GM12878 (cell line): Measurements from ENCODE around the gene TTC33. TPM values are rescaled to one million over a fixed set of nuclear protein-coding genes. Genes with fewer than 3 reads are reported as not detected.

ENCODE experiments used
- ATAC-seq: fragments of 200-7000 bp; cut with Tn5 transposase; 3 replicates; pipeline ENCODE4 v1.9.1; 2020; ENCODE audit warnings: mild to moderate bottlenecking, moderate library complexity
- BruUV-seq: library from RNA; stranded (reverse); fragments of 400-500 nt; replicated peaks from 2 replicates; lab custom pipeline; 2021; lab: Mats Ljungman, UMichigan
- CTCF ChIA-PET: fragments of 300-600 bp; sonication (Branson Sonifier 250); formaldehyde crosslinking; extraction: SDS; loops from one replicate; lab custom pipeline; 2021; ENCODE audit warnings: inconsistent platforms; lab: Yijun Ruan, JAX
- POLR2A ChIA-PET: fragments of 350-600 bp; formaldehyde crosslinking; extraction: SDS; loops from one replicate; lab custom pipeline; 2021; ENCODE audit warnings: inconsistent platforms; lab: Charles Lee
- RAD21 ChIA-PET: fragments of 300-600 bp; sonication (Branson Sonifier 250); formaldehyde crosslinking; loops from one replicate; lab custom pipeline; 2023; ENCODE audit warnings: antibody characterized with exemption; ENCODE audit not compliant: unreplicated experiment; lab: Charles Lee
- SMC1A ChIA-PET: fragments of 300-600 bp; sonication (Branson Sonifier 250); formaldehyde crosslinking; loops from one replicate; lab custom pipeline; 2023; ENCODE audit not compliant: unreplicated experiment, uncharacterized antibody; lab: Charles Lee
- DNase-seq: peaks from one replicate; pipeline ENCODE4 v3.0.0-alpha.2; 2011; ENCODE audit warnings: low read depth, low spot score
- FAIRE-seq: peaks from 3 replicates; lab custom pipeline; 2011; peaks lifted over from hg19 to GRCh38; lab: Jason Lieb, UNC
- H2AFZ ChIP-seq: 2 replicates; pipeline ENCODE4 v1.6.0; 2011; ENCODE audit warnings: low read depth, low read length, control low read depth; ENCODE audit not compliant: control insufficient read depth
- H3K27ac ChIP-seq: 2 replicates; pipeline ENCODE4 v1.5.1; 2011; ENCODE audit warnings: control low read depth; ENCODE audit not compliant: control insufficient read depth, insufficient read depth
- H3K27me3 ChIP-seq, 2 experiments: replicated peaks in 1 of 2; 2 replicates each; pipeline versions ENCODE4 v1.6.0 to v1.6.1; 2011; ENCODE audit warnings: low read length in 1 of 2; ENCODE audit not compliant: control insufficient read depth in 2 of 2, insufficient read depth in 2 of 2
- H3K36me3 ChIP-seq, 2 experiments: 2 replicates each; pipeline ENCODE4 v1.5.1; 2011; ENCODE audit warnings: low read length in 1 of 2; ENCODE audit not compliant: control insufficient read depth in 2 of 2, insufficient read depth in 2 of 2
- H3K4me1 ChIP-seq: 2 replicates; pipeline ENCODE4 v1.6.1; 2011; ENCODE audit warnings: mild to moderate bottlenecking, low read length, moderate library complexity, mixed read lengths; ENCODE audit not compliant: control insufficient read depth, insufficient read depth
- H3K4me2 ChIP-seq: 2 replicates; pipeline ENCODE4 v1.6.0; 2011; ENCODE audit warnings: control low read depth; ENCODE audit not compliant: control insufficient read depth, insufficient read depth
- H3K4me3 ChIP-seq: fragments of 200-600 bp; sonication (generic); 2 replicates; pipeline ENCODE4 v1.5.1; 2016
- H3K79me2 ChIP-seq: 2 replicates; pipeline ENCODE4 v1.6.0; 2011; ENCODE audit warnings: low read length; ENCODE audit not compliant: control insufficient read depth, insufficient read depth
- H3K9ac ChIP-seq: 2 replicates; pipeline ENCODE4 v1.8.0; 2011; ENCODE audit warnings: low read length, control low read depth, mixed read lengths; ENCODE audit not compliant: control insufficient read depth, insufficient read depth
- H3K9me3 ChIP-seq: replicated peaks from 3 replicates; pipeline ENCODE4 v1.5.1; 2011; ENCODE audit warnings: mild to moderate bottlenecking, low read length; ENCODE audit not compliant: control insufficient read depth, insufficient read depth
- H4K20me1 ChIP-seq: 2 replicates; pipeline ENCODE4 v1.6.0; 2011; ENCODE audit not compliant: control insufficient read depth, insufficient read depth
- MYB ChIP-seq: fragments of 150-350 bp; IDR thresholded peaks from 2 replicates; pipeline ENCODE4 v1.6.1; 2014; ENCODE audit warnings: mild to moderate bottlenecking, low read depth, low read length, borderline replicate concordance
- MYC ChIP-seq: IDR thresholded peaks from 2 replicates; pipeline ENCODE4 v1.6.1; 2011; ENCODE audit warnings: mild to moderate bottlenecking, low read length, moderate library complexity, inconsistent platforms; ENCODE audit not compliant: insufficient read depth, insufficient replicate concordance, insufficient read length, severe bottlenecking
- NFIC ChIP-seq: IDR thresholded peaks from 2 replicates; pipeline ENCODE4 v1.6.1; 2012; ENCODE audit warnings: low read depth, mild to moderate bottlenecking, inconsistent platforms, low read length, moderate library complexity
- TCF12 ChIP-seq: IDR thresholded peaks from 2 replicates; pipeline ENCODE4 v1.6.1; 2011; ENCODE audit warnings: low read depth, mild to moderate bottlenecking, low read length
- YBX1 ChIP-seq: fragments of 450-650 bp; IDR thresholded peaks from 2 replicates; pipeline ENCODE4 v1.6.1; 2016; ENCODE audit warnings: antibody characterized with exemption
- YY1 ChIP-seq: IDR thresholded peaks from 2 replicates; pipeline ENCODE4 v1.6.1; 2011; ENCODE audit warnings: low read depth, mild to moderate bottlenecking, low read length
- WGBS: methylation state at CpG from one replicate; pipeline ENCODE4 v1.1.6; 2016; ENCODE audit warnings: low lambda C conversion rate; ENCODE audit not compliant: insufficient replicate concordance, insufficient coverage; ENCODE audit errors: missing lambda C conversion rate; 5-methylcytosine and 5-hydroxymethylcytosine counted together
- in situ Hi-C: fragments of 300-500 bp; cut with MboI; formaldehyde crosslinking; loops from 9 replicates; pipeline ENCODE4 v1.14.3; 2018; ENCODE audit warnings: mixed read lengths
- intact Hi-C: fragments of 100-400 bp; cut with micrococcal nuclease; formaldehyde crosslinking; loops from one replicate; pipeline ENCODE4 v1.14.2; 2022; ENCODE audit not compliant: unreplicated experiment
- polyA plus RNA-seq, 11 experiments: library from polyadenylated mRNA; depleted of rRNA in 4 of 11; unstranded in 6 of 11; stranded (reverse) in 5 of 11; fragments of >200 nt; fragmentation: Nextera tagmentation in 4 of 11; fragmentation: Illumina TruSeq in 1 of 11; extraction: Ambion mirVana in 4 of 11; extraction: Trizol in 1 of 11; gene quantifications; 1 replicate in 1 of 11; 2 replicates in 10 of 11; pipeline versions ENCODE4 v1.2.1 to v1.2.3, GENCODE V29; 2011 to 2016; ENCODE audit warnings: inconsistent platforms in 2 of 11, missing spikeins in 2 of 11, low read depth in 1 of 11
- total RNA-seq, 4 experiments: library from RNA; depleted of rRNA in 3 of 4; stranded (reverse); fragments of >200 nt in 3 of 4; fragmentation: Illumina TruSeq in 1 of 4; extraction: Trizol in 1 of 4; gene quantifications; 2 replicates each; pipeline versions ENCODE4 v1.2.1 to v1.2.3, GENCODE V29; 2013 to 2021
- TF ChIP-seq, protein P1 (sequence below): IDR thresholded peaks from 2 replicates; pipeline ENCODE4 v1.6.1; 2011; ENCODE audit warnings: borderline replicate concordance, low read depth, mild to moderate bottlenecking, moderate library complexity, low read length; ENCODE audit not compliant: insufficient read depth, poor library complexity, severe bottlenecking
- TF ChIP-seq, protein P2 (sequence below): IDR thresholded peaks from 2 replicates; pipeline ENCODE4 v1.6.1; 2011; ENCODE audit warnings: low read depth, mild to moderate bottlenecking, low read length, moderate library complexity, borderline replicate concordance; ENCODE audit errors: extremely low read depth
- TF ChIP-seq, protein P3 (sequence below): fragments of 450-650 bp; IDR thresholded peaks from 2 replicates; pipeline ENCODE4 v1.6.1; 2014; ENCODE audit warnings: mild to moderate bottlenecking
- TF ChIP-seq, protein P4 (sequence below): fragments of 450-650 bp; formaldehyde crosslinking; IDR thresholded peaks from 2 replicates; pipeline ENCODE4 v1.4.0; 2020; ENCODE audit warnings: mild to moderate bottlenecking, moderate library complexity
- TF ChIP-seq, protein P5 (sequence below): IDR thresholded peaks from 2 replicates; pipeline ENCODE4 v1.6.1; 2012; ENCODE audit warnings: improper control_type of control experiment, low read depth, low read length; ENCODE audit not compliant: insufficient replicate concordance

The TTC33 gene
- total and polyA plus RNA-seq, 10 of the 15 experiments (the other 5 are each of a cell fraction or from before 2014, with no cell fraction given), result 7.9 to 22.3 (median 14.6) TPM

DNA sequence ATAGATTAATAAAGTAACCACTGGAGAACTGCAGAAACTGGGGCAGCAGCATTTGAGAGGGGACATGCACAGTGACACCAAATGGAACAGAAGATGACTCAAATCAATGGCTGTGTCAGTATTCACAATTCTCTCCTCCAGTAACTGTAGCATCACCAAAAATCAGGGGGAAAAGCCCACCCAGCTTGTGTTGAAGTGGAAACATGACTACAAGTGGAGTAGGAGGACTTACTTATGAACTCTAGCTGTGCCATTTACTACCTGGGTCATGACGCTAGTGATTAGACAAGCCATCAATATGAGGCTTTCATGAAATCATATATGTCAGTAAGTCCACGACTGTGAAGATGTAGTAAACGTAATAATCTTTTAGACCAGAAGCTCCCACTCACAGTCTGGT, 275.8 kb downstream of the TTC33 start:
- no peaks in the 10 kb centered on the region for H3K27me3 ChIP-seq
- no peak overlapping the region for H3K4me3 ChIP-seq
- 60% methylated on average over 3 of the region's 3 CpGs for WGBS
- intact Hi-C loops, result loop anchor here (10.0 kb wide), 1 partner anchor 355 kb away; the partner anchor contains the start of gene RPL37
- CTCF ChIA-PET, result no interaction called here
- peaks cover 13% of the 10 kb centered on the region; the same call in 1 of the 2 replicates for H3K4me1 ChIP-seq
- no peak overlapping the region for H2AFZ ChIP-seq
- no TSS peak for BruUV-seq
- in situ Hi-C loops, result loop anchor here (5.0 to 10.0 kb wide), 2 partner anchors 98 to 355 kb away; partner anchors contain the start of gene RPL37
- DNase-seq (no peak), ATAC-seq (no peak), FAIRE-seq (no peak)
- no peak overlapping the region for H3K9ac ChIP-seq
- no peaks in the 10 kb centered on the region for H3K36me3 ChIP-seq
- no peaks in the 10 kb centered on the region for H4K20me1 ChIP-seq
- H3K4me2 ChIP-seq, result no peak overlapping the region
- RAD21 ChIA-PET, result no interaction called here
- POLR2A ChIA-PET, result no interaction called here
- no peak overlapping the region for H3K27ac ChIP-seq
- H3K9me3 ChIP-seq, result no peaks in the 10 kb centered on the region
- SMC1A ChIA-PET, result interaction anchor here (0.9 to 2.0 kb wide), 6 partner anchors 9 to 90 kb away, joined by 3 to 6 read pairs (median 4); no protein-coding TSS in a partner anchor
- H3K79me2 ChIP-seq, result no peaks in the 10 kb centered on the region
- TF ChIP-seq MYB, result no peak
- TF ChIP-seq YBX1, result no peak
- TF ChIP-seq, protein P1, sequence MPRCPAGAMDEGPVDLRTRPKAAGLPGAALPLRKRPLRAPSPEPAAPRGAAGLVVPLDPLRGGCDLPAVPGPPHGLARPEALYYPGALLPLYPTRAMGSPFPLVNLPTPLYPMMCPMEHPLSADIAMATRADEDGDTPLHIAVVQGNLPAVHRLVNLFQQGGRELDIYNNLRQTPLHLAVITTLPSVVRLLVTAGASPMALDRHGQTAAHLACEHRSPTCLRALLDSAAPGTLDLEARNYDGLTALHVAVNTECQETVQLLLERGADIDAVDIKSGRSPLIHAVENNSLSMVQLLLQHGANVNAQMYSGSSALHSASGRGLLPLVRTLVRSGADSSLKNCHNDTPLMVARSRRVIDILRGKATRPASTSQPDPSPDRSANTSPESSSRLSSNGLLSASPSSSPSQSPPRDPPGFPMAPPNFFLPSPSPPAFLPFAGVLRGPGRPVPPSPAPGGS, result no peak
- TF ChIP-seq, protein P2, sequence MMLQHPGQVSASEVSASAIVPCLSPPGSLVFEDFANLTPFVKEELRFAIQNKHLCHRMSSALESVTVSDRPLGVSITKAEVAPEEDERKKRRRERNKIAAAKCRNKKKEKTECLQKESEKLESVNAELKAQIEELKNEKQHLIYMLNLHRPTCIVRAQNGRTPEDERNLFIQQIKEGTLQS, result no peak
- TF ChIP-seq, protein P3, sequence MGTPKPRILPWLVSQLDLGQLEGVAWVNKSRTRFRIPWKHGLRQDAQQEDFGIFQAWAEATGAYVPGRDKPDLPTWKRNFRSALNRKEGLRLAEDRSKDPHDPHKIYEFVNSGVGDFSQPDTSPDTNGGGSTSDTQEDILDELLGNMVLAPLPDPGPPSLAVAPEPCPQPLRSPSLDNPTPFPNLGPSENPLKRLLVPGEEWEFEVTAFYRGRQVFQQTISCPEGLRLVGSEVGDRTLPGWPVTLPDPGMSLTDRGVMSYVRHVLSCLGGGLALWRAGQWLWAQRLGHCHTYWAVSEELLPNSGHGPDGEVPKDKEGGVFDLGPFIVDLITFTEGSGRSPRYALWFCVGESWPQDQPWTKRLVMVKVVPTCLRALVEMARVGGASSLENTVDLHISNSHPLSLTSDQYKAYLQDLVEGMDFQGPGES, result no peak
- TF ChIP-seq TCF12, result no peak
- TF ChIP-seq, protein P4, sequence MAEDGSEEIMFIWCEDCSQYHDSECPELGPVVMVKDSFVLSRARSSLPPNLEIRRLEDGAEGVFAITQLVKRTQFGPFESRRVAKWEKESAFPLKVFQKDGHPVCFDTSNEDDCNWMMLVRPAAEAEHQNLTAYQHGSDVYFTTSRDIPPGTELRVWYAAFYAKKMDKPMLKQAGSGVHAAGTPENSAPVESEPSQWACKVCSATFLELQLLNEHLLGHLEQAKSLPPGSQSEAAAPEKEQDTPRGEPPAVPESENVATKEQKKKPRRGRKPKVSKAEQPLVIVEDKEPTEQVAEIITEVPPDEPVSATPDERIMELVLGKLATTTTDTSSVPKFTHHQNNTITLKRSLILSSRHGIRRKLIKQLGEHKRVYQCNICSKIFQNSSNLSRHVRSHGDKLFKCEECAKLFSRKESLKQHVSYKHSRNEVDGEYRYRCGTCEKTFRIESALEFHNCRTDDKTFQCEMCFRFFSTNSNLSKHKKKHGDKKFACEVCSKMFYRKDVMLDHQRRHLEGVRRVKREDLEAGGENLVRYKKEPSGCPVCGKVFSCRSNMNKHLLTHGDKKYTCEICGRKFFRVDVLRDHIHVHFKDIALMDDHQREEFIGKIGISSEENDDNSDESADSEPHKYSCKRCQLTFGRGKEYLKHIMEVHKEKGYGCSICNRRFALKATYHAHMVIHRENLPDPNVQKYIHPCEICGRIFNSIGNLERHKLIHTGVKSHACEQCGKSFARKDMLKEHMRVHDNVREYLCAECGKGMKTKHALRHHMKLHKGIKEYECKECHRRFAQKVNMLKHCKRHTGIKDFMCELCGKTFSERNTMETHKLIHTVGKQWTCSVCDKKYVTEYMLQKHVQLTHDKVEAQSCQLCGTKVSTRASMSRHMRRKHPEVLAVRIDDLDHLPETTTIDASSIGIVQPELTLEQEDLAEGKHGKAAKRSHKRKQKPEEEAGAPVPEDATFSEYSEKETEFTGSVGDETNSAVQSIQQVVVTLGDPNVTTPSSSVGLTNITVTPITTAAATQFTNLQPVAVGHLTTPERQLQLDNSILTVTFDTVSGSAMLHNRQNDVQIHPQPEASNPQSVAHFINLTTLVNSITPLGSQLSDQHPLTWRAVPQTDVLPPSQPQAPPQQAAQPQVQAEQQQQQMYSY, result no peak
- no peak for TF ChIP-seq MYC
- TF ChIP-seq NFIC, result no peak
- no peak for TF ChIP-seq YY1
- TF ChIP-seq, protein P5, sequence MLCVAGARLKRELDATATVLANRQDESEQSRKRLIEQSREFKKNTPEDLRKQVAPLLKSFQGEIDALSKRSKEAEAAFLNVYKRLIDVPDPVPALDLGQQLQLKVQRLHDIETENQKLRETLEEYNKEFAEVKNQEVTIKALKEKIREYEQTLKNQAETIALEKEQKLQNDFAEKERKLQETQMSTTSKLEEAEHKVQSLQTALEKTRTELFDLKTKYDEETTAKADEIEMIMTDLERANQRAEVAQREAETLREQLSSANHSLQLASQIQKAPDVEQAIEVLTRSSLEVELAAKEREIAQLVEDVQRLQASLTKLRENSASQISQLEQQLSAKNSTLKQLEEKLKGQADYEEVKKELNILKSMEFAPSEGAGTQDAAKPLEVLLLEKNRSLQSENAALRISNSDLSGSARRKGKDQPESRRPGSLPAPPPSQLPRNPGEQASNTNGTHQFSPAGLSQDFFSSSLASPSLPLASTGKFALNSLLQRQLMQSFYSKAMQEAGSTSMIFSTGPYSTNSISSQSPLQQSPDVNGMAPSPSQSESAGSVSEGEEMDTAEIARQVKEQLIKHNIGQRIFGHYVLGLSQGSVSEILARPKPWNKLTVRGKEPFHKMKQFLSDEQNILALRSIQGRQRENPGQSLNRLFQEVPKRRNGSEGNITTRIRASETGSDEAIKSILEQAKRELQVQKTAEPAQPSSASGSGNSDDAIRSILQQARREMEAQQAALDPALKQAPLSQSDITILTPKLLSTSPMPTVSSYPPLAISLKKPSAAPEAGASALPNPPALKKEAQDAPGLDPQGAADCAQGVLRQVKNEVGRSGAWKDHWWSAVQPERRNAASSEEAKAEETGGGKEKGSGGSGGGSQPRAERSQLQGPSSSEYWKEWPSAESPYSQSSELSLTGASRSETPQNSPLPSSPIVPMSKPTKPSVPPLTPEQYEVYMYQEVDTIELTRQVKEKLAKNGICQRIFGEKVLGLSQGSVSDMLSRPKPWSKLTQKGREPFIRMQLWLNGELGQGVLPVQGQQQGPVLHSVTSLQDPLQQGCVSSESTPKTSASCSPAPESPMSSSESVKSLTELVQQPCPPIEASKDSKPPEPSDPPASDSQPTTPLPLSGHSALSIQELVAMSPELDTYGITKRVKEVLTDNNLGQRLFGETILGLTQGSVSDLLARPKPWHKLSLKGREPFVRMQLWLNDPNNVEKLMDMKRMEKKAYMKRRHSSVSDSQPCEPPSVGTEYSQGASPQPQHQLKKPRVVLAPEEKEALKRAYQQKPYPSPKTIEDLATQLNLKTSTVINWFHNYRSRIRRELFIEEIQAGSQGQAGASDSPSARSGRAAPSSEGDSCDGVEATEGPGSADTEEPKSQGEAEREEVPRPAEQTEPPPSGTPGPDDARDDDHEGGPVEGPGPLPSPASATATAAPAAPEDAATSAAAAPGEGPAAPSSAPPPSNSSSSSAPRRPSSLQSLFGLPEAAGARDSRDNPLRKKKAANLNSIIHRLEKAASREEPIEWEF, result no peak
